Activated naive CD4-positive, alpha-beta T cell treated with anti-CD3 and anti-CD28 coated beads, Interleukin-2, amount 50 U/mL, for 24 hours (primary cell): ENCODE results near the gene CEP170B.
"Not testable (repeated sequence)": the region's sequence is repeated elsewhere in the genome, so short reads cannot be mapped to it uniquely, and the experiment has no call there.

Source experiments
- H3K27ac Mint-ChIP-seq: one replicate; pipeline ENCODE4 v1.8.0; 2021; ENCODE audit warnings: mild to moderate bottlenecking, mixed read lengths
- H3K27me3 Mint-ChIP-seq: one replicate; pipeline ENCODE4 v1.8.0; 2021; ENCODE audit warnings: mixed read lengths
- H3K36me3 Mint-ChIP-seq: one replicate; pipeline ENCODE4 v1.8.0; 2021; ENCODE audit warnings: mixed read lengths
- H3K4me1 Mint-ChIP-seq: one replicate; pipeline ENCODE4 v1.8.0; 2021; ENCODE audit warnings: mixed read lengths
- H3K4me3 Mint-ChIP-seq: one replicate; pipeline ENCODE4 v1.8.0; 2021; ENCODE audit warnings: mild to moderate bottlenecking, mixed read lengths
- H3K9me3 Mint-ChIP-seq: one replicate; pipeline ENCODE4 v1.8.0; 2021; ENCODE audit warnings: mixed read lengths

The CEP170B gene

GRCh38 chr14:104900639-104901512, 35.8 kb downstream of the CEP170B start:
- no peaks in the 10 kb centered on the region for H3K9me3 Mint-ChIP-seq
- H3K36me3 Mint-ChIP-seq, result no peaks in the 10 kb centered on the region
- H3K4me1 Mint-ChIP-seq, result peaks cover 4% of the 10 kb centered on the region
- H3K27ac Mint-ChIP-seq, result no peak overlapping the region
- peaks cover 5% of the 10 kb centered on the region for H3K27me3 Mint-ChIP-seq
- no peak overlapping the region for H3K4me3 Mint-ChIP-seq

GRCh38 chr14:104903990-104904389, 38.9 kb downstream of the CEP170B start:
- Mint-ChIP-seq H3K36me3 (no peaks in the 10 kb centered on the region), H3K27me3 (peaks cover 6% of the 10 kb centered on the region), H3K4me3 (no peak overlapping the region), H3K27ac (no peak overlapping the region), H3K4me1 (no peaks in the 10 kb centered on the region), H3K9me3 (no peaks in the 10 kb centered on the region)

GRCh38 chr14:104904650-104905578, 39.8 kb downstream of the CEP170B start:
- not testable (repeated sequence) for H3K4me1 Mint-ChIP-seq, H3K27ac Mint-ChIP-seq, H3K4me3 Mint-ChIP-seq, H3K9me3 Mint-ChIP-seq, H3K36me3 Mint-ChIP-seq
- H3K27me3 Mint-ChIP-seq, result peaks cover 10% of the 10 kb centered on the region

- not testable (repeated sequence) for H3K4me3 Mint-ChIP-seq, H3K4me1 Mint-ChIP-seq, H3K9me3 Mint-ChIP-seq, H3K27ac Mint-ChIP-seq, H3K36me3 Mint-ChIP-seq
- peaks cover 13% of the 10 kb centered on the region for H3K27me3 Mint-ChIP-seq
These were observed 40.5 kb downstream of the CEP170B start for GRCh38 chr14:104905579-104905933.

GRCh38 chr14:104908303-104908702, 43.2 kb downstream of the CEP170B start:
- peaks cover 20% of the 10 kb centered on the region for H3K27me3 Mint-ChIP-seq
- no peak overlapping the region for H3K27ac Mint-ChIP-seq
- no peaks in the 10 kb centered on the region for H3K4me1 Mint-ChIP-seq
- no peak overlapping the region for H3K4me3 Mint-ChIP-seq
- peaks cover 11% of the 10 kb centered on the region for H3K9me3 Mint-ChIP-seq
- H3K36me3 Mint-ChIP-seq, result peaks cover 4% of the 10 kb centered on the region

GRCh38 chr14:104912053-104912452, 47.0 kb downstream of the CEP170B start:
- Mint-ChIP-seq H3K9me3 (peaks cover 11% of the 10 kb centered on the region), H3K27ac (no peak overlapping the region), H3K4me1 (no peaks in the 10 kb centered on the region), H3K27me3 (peaks cover 18% of the 10 kb centered on the region), H3K4me3 (no peak overlapping the region), H3K36me3 (peaks cover 4% of the 10 kb centered on the region)

GRCh38 chr14:104913435-104913834, 48.4 kb downstream of the CEP170B start:
- Mint-ChIP-seq H3K4me1 (no peaks in the 10 kb centered on the region), H3K9me3 (peaks cover 11% of the 10 kb centered on the region), H3K36me3 (peaks cover 4% of the 10 kb centered on the region), H3K4me3 (no peak overlapping the region), H3K27me3 (peaks cover 17% of the 10 kb centered on the region), H3K27ac (no peak overlapping the region)

GRCh38 chr14:104917116-104917515, 52.0 kb downstream of the CEP170B start:
- H3K36me3 Mint-ChIP-seq, result peaks cover under 1% of the 10 kb centered on the region
- H3K27ac Mint-ChIP-seq, result no peak overlapping the region

GRCh38 chr14:104917993-104918392, 52.9 kb downstream of the CEP170B start:
- H3K36me3 Mint-ChIP-seq, result no peaks in the 10 kb centered on the region

More at GRCh38 chr14:104917116-104917515, 52.0 kb downstream of the CEP170B start:
- H3K4me3 Mint-ChIP-seq, result no peak overlapping the region
- peaks cover 2% of the 10 kb centered on the region for H3K9me3 Mint-ChIP-seq
- peaks cover 5% of the 10 kb centered on the region for H3K27me3 Mint-ChIP-seq
- H3K4me1 Mint-ChIP-seq, result no peaks in the 10 kb centered on the region

GRCh38 chr14:104919152-104919992, 54.3 kb downstream of the CEP170B start:
- H3K27me3 Mint-ChIP-seq, H3K4me1 Mint-ChIP-seq, H3K9me3 Mint-ChIP-seq, H3K27ac Mint-ChIP-seq, H3K4me3 Mint-ChIP-seq, H3K36me3 Mint-ChIP-seq: not testable (repeated sequence)

More at GRCh38 chr14:104917993-104918392, 52.9 kb downstream of the CEP170B start:
- Mint-ChIP-seq H3K27ac (no peak overlapping the region), H3K27me3 (peaks cover 4% of the 10 kb centered on the region), H3K4me3 (no peak overlapping the region), H3K9me3 (no peaks in the 10 kb centered on the region), H3K4me1 (no peaks in the 10 kb centered on the region)

GRCh38 chr14:104919993-104920315, 54.9 kb downstream of the CEP170B start:
- Mint-ChIP-seq H3K27ac (no peak overlapping the region), H3K4me3 (no peak overlapping the region), H3K9me3 (no peaks in the 10 kb centered on the region), H3K4me1 (no peaks in the 10 kb centered on the region), H3K27me3 (no peaks in the 10 kb centered on the region), H3K36me3 (no peaks in the 10 kb centered on the region)

- Mint-ChIP-seq H3K4me1 (no peaks in the 10 kb centered on the region), H3K27me3 (no peaks in the 10 kb centered on the region), H3K4me3 (no peak overlapping the region), H3K36me3 (no peaks in the 10 kb centered on the region), H3K27ac (no peak overlapping the region), H3K9me3 (no peaks in the 10 kb centered on the region)
These were observed 58.8 kb downstream of the CEP170B start for GRCh38 chr14:104923640-104924420.

GRCh38 chr14:104924421-104925213, 59.5 kb downstream of the CEP170B start, which contains the start of gene PLD4:
Gene PLD4 (plus strand): TSS chr14:104924879. CDS start chr14:104927141, 2,262 bp downstream.
- H3K4me1 Mint-ChIP-seq, result no peaks in the 10 kb centered on the region
- no peaks in the 10 kb centered on the region for H3K9me3 Mint-ChIP-seq
- no peak within 1 kb of the TSS for H3K27ac Mint-ChIP-seq
- no peaks in the 10 kb centered on the region for H3K27me3 Mint-ChIP-seq
- H3K4me3 Mint-ChIP-seq, result no peak within 1 kb of the TSS
- no peaks in the 10 kb centered on the region for H3K36me3 Mint-ChIP-seq

- H3K27me3 Mint-ChIP-seq, result no peaks in the 10 kb centered on the region
- no peaks in the 10 kb centered on the region for H3K4me1 Mint-ChIP-seq
- no peak overlapping the region for H3K4me3 Mint-ChIP-seq
- H3K27ac Mint-ChIP-seq, result no peak overlapping the region
- H3K36me3 Mint-ChIP-seq, result no peaks in the 10 kb centered on the region
- H3K9me3 Mint-ChIP-seq, result no peaks in the 10 kb centered on the region
These were observed 60.3 kb downstream of the CEP170B start for GRCh38 chr14:104925214-104925854.
